GM23338 (cell line): Measurements from ENCODE around the gene P2RX4. TPM values are rescaled to one million over a fixed set of nuclear protein-coding genes. Genes with fewer than 3 reads are reported as not detected.

Source experiments
- EZH2 ChIP-seq: fragments of 200-600 bp; sonication (generic); IDR thresholded peaks from one replicate; pipeline ENCODE4 v1.8.0; 2017; ENCODE audit warnings: antibody characterized with exemption, mild to moderate bottlenecking, low read depth; ENCODE audit not compliant: unreplicated experiment
- JUNB ChIP-seq: IDR thresholded peaks from one replicate; pipeline ENCODE4 v1.6.1; 2016; ENCODE audit warnings: antibody characterized with exemption; ENCODE audit not compliant: unreplicated experiment
- POLR2AphosphoS5 ChIP-seq: IDR thresholded peaks from 2 replicates; pipeline ENCODE4 v1.6.1; 2016; ENCODE audit warnings: antibody characterized with exemption, low read depth
- STAT1 ChIP-seq: IDR thresholded peaks from one replicate; pipeline ENCODE4 v1.6.1; 2016; ENCODE audit warnings: antibody characterized with exemption; ENCODE audit not compliant: unreplicated experiment
- polyA plus RNA-seq: library from polyadenylated mRNA; unstranded; fragments of >200 nt; fragmentation: Nextera tagmentation; extraction: Ambion mirVana; gene quantifications from 2 replicates; pipeline ENCODE4 v1.2.1, GENCODE V29; 2016
- total RNA-seq: library from RNA; depleted of rRNA; stranded (reverse); fragments of >200 nt; shearing (Covaris generic); gene quantifications from 2 replicates; pipeline ENCODE4 v1.2.3, GENCODE V29; 2014
- TF ChIP-seq, protein P1 (sequence below): fragments of 250-450 bp; sonication (Bioruptor Pico); IDR thresholded peaks from 2 replicates; pipeline ENCODE4 v1.5.0; 2020; ENCODE audit warnings: mild to moderate bottlenecking, moderate library complexity
- TF ChIP-seq, protein P2 (sequence below): IDR thresholded peaks from one replicate; pipeline ENCODE4 v1.6.1; 2018; ENCODE audit warnings: antibody characterized with exemption; ENCODE audit not compliant: unreplicated experiment

P2RX4 gene
- total and polyA plus RNA-seq, 2 experiments from 2014 or later: 5.6 to 18.9 TPM

DNA sequence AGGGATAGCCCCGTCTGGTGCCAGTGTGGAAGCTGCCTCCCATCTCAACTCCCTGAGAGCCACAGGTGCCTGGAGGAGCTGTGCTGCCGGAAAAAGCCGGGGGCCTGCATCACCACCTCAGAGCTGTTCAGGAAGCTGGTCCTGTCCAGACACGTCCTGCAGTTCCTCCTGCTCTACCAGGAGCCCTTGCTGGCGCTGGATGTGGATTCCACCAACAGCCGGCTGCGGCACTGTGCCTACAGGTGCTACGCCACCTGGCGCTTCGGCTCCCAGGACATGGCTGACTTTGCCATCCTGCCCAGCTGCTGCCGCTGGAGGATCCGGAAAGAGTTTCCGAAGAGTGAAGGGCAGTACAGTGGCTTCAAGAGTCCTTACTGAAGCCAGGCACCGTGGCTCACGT is 25.5 kb upstream of the P2RX4 start (continued):
- TF ChIP-seq, protein P1, sequence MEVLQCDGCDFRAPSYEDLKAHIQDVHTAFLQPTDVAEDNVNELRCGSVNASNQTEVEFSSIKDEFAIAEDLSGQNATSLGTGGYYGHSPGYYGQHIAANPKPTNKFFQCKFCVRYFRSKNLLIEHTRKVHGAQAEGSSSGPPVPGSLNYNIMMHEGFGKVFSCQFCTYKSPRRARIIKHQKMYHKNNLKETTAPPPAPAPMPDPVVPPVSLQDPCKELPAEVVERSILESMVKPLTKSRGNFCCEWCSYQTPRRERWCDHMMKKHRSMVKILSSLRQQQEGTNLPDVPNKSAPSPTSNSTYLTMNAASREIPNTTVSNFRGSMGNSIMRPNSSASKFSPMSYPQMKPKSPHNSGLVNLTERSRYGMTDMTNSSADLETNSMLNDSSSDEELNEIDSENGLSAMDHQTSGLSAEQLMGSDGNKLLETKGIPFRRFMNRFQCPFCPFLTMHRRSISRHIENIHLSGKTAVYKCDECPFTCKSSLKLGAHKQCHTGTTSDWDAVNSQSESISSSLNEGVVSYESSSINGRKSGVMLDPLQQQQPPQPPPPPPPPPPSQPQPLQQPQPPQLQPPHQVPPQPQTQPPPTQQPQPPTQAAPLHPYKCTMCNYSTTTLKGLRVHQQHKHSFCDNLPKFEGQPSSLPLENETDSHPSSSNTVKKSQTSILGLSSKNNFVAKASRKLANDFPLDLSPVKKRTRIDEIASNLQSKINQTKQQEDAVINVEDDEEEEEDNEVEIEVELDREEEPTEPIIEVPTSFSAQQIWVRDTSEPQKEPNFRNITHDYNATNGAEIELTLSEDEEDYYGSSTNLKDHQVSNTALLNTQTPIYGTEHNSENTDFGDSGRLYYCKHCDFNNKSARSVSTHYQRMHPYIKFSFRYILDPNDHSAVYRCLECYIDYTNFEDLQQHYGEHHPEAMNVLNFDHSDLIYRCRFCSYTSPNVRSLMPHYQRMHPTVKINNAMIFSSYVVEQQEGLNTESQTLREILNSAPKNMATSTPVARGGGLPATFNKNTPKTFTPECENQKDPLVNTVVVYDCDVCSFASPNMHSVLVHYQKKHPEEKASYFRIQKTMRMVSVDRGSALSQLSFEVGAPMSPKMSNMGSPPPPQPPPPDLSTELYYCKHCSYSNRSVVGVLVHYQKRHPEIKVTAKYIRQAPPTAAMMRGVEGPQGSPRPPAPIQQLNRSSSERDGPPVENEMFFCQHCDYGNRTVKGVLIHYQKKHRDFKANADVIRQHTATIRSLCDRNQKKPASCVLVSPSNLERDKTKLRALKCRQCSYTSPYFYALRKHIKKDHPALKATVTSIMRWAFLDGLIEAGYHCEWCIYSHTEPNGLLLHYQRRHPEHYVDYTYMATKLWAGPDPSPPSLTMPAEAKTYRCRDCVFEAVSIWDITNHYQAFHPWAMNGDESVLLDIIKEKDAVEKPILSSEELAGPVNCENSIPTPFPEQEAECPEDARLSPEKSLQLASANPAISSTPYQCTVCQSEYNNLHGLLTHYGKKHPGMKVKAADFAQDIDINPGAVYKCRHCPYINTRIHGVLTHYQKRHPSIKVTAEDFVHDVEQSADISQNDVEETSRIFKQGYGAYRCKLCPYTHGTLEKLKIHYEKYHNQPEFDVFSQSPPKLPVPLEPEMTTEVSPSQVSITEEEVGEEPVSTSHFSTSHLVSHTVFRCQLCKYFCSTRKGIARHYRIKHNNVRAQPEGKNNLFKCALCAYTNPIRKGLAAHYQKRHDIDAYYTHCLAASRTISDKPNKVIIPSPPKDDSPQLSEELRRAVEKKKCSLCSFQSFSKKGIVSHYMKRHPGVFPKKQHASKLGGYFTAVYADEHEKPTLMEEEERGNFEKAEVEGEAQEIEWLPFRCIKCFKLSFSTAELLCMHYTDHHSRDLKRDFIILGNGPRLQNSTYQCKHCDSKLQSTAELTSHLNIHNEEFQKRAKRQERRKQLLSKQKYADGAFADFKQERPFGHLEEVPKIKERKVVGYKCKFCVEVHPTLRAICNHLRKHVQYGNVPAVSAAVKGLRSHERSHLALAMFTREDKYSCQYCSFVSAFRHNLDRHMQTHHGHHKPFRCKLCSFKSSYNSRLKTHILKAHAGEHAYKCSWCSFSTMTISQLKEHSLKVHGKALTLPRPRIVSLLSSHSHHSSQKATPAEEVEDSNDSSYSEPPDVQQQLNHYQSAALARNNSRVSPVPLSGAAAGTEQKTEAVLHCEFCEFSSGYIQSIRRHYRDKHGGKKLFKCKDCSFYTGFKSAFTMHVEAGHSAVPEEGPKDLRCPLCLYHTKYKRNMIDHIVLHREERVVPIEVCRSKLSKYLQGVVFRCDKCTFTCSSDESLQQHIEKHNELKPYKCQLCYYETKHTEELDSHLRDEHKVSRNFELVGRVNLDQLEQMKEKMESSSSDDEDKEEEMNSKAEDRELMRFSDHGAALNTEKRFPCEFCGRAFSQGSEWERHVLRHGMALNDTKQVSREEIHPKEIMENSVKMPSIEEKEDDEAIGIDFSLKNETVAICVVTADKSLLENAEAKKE (CRISPR knock-in tag): no peak
- no peak for TF ChIP-seq STAT1
- TF ChIP-seq, protein P2, sequence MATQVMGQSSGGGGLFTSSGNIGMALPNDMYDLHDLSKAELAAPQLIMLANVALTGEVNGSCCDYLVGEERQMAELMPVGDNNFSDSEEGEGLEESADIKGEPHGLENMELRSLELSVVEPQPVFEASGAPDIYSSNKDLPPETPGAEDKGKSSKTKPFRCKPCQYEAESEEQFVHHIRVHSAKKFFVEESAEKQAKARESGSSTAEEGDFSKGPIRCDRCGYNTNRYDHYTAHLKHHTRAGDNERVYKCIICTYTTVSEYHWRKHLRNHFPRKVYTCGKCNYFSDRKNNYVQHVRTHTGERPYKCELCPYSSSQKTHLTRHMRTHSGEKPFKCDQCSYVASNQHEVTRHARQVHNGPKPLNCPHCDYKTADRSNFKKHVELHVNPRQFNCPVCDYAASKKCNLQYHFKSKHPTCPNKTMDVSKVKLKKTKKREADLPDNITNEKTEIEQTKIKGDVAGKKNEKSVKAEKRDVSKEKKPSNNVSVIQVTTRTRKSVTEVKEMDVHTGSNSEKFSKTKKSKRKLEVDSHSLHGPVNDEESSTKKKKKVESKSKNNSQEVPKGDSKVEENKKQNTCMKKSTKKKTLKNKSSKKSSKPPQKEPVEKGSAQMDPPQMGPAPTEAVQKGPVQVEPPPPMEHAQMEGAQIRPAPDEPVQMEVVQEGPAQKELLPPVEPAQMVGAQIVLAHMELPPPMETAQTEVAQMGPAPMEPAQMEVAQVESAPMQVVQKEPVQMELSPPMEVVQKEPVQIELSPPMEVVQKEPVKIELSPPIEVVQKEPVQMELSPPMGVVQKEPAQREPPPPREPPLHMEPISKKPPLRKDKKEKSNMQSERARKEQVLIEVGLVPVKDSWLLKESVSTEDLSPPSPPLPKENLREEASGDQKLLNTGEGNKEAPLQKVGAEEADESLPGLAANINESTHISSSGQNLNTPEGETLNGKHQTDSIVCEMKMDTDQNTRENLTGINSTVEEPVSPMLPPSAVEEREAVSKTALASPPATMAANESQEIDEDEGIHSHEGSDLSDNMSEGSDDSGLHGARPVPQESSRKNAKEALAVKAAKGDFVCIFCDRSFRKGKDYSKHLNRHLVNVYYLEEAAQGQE: no peak
- TF ChIP-seq POLR2AphosphoS5: no peak
- no peak for TF ChIP-seq JUNB
- TF ChIP-seq EZH2: no peak
